Ascending aorta (tissue), 2 donors: ENCODE data around the gene KLF11. TPM values are rescaled to one million over a fixed set of nuclear protein-coding genes. Genes with fewer than 3 reads are reported as not detected.
A peak's percentile ranks its signal among the peaks of the same experiment; 100 is the strongest.

Experiments
- DNase-seq, 2 donors: peaks; one replicate each; pipeline ENCODE4 v3.0.0-alpha.2; 2019; ENCODE audit warnings: low spot score in 2 of 2
- H3K27ac ChIP-seq, 2 donors: fragments of 200-600 bp; sonication (generic); one replicate each; pipeline ENCODE4 v1.5.1; 2016 to 2017; ENCODE audit warnings: mild to moderate bottlenecking in 1 of 2
- H3K27me3 ChIP-seq: fragments of 200-600 bp; sonication (generic); one replicate; pipeline ENCODE4 v1.5.1; 2017
- H3K36me3 ChIP-seq, 2 donors: fragments of 200-600 bp; sonication (generic); one replicate each; pipeline ENCODE4 v1.5.1; 2016
- H3K4me1 ChIP-seq, 2 donors: fragments of 200-600 bp; sonication (generic); one replicate each; pipeline ENCODE4 v1.5.1; 2016 to 2017; ENCODE audit warnings: mild to moderate bottlenecking in 1 of 2
- H3K4me3 ChIP-seq, 2 donors: fragments of 200-600 bp; sonication (generic); one replicate each; pipeline ENCODE4 v1.5.1; 2016 to 2017; ENCODE audit warnings: mild to moderate bottlenecking in 1 of 2
- H3K9me3 ChIP-seq, 2 donors: fragments of 200-600 bp; sonication (generic); one replicate each; pipeline ENCODE4 v1.5.1; 2016
- intact Hi-C: fragments of 100-400 bp; cut with DNase I; formaldehyde crosslinking; loops from one replicate; pipeline ENCODE4 v1.15.1; 2023
- total RNA-seq: library from RNA; depleted of rRNA; stranded (reverse); fragments of >200 nt; gene quantifications from one replicate; pipeline ENCODE4 v1.1.0, GENCODE V29; 2016
- TF ChIP-seq, protein P1 (sequence below), 3 experiments: fragments of 200-600 bp in 2 of 3; fragments of 450-650 bp in 1 of 3; sonication (generic) in 2 of 3; IDR thresholded peaks; one replicate each; pipeline ENCODE4 v1.5.1; 2016 to 2019; ENCODE audit warnings: antibody characterized with exemption in 3 of 3, mild to moderate bottlenecking in 1 of 3, moderate library complexity in 1 of 3

Gene KLF11
- total RNA-seq, 1 donor from 2014 or later: 37.6 TPM

DNA sequence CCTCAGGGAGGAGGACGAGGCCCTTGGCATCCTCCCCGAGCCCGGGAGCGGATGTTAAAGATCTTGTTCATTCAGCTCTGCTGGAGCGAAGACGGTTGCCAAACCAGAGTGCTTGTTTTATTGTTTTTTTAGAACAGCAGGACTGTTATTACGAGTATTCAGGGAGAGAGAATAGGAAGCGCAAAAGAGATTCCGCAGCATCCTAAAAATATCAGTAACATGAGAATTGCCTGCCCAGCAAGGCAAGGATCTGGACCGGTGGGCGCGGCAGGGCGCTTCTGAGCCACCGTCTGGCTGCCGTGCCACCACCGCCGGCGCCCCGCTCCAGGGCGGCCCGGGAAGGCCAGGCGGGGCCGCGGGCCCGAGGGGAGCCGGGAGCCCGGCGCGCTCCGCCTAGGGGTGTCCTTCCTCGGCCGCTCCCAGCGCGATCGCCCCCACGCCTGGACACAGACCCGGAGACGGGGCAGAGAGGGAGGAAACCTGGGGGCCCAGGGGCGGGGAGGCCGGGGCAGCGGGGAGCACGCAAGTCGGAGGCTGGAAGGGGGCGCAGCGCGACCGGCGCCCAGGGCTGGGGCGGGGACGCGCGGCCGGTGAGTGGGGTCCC is 36.0 kb downstream of the KLF11 start:
- TF ChIP-seq, protein P1, sequence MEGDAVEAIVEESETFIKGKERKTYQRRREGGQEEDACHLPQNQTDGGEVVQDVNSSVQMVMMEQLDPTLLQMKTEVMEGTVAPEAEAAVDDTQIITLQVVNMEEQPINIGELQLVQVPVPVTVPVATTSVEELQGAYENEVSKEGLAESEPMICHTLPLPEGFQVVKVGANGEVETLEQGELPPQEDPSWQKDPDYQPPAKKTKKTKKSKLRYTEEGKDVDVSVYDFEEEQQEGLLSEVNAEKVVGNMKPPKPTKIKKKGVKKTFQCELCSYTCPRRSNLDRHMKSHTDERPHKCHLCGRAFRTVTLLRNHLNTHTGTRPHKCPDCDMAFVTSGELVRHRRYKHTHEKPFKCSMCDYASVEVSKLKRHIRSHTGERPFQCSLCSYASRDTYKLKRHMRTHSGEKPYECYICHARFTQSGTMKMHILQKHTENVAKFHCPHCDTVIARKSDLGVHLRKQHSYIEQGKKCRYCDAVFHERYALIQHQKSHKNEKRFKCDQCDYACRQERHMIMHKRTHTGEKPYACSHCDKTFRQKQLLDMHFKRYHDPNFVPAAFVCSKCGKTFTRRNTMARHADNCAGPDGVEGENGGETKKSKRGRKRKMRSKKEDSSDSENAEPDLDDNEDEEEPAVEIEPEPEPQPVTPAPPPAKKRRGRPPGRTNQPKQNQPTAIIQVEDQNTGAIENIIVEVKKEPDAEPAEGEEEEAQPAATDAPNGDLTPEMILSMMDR (IDR thresholded peaks at IDR 0.05): no peak
- no peak for DNase-seq
- Histone ChIP-seq H3K9me3 (no peaks in the 10 kb centered on the region), H3K4me1 (peaks cover 0 to 10% of the 10 kb centered on the region in 2 donors), H3K4me3 (peak overlapping the region; percentile 84 to 95), H3K27me3 (no peaks in the 10 kb centered on the region), H3K27ac (peak overlapping the region; percentile 85 to 98), H3K36me3 (no peaks in the 10 kb centered on the region)
- intact Hi-C loops: no loop called here

GRCh38 chr2:10079870-10080535 is 36.7 kb downstream of the KLF11 start, which contains the start of gene CYS1:
Gene CYS1 (minus strand): TSS chr2:10080411. CDS start chr2:10080223, 188 bp downstream.
- Histone ChIP-seq H3K27ac (peak within 1 kb of the TSS; percentile 85 to 98), H3K9me3 (no peaks in the 10 kb centered on the region), H3K36me3 (no peaks in the 10 kb centered on the region), H3K4me3 (peak within 1 kb of the TSS; percentile 84 to 95), H3K27me3 (no peaks in the 10 kb centered on the region), H3K4me1 (peaks cover 0 to 10% of the 10 kb centered on the region in 2 donors)
- TF ChIP-seq, protein P1 (IDR thresholded peaks at IDR 0.05): peak in 1 of 3 experiments; percentile 57
- DNase-seq: no peak
- intact Hi-C loops: loop anchor here (1.0 to 10.0 kb wide), 5 partner anchors 38 to 367 kb away; partner anchors contain the start of genes KLF11, ODC1 and TAF1B

GRCh38 chr2:10080536-10081304 is 37.4 kb downstream of the KLF11 start:
- Histone ChIP-seq H3K4me3 (peak overlapping the region; percentile 84 to 95), H3K36me3 (no peaks in the 10 kb centered on the region), H3K9me3 (no peaks in the 10 kb centered on the region), H3K4me1 (peaks cover 0 to 10% of the 10 kb centered on the region in 2 donors), H3K27ac (peak overlapping the region; percentile 82 to 98), H3K27me3 (no peaks in the 10 kb centered on the region)
- no peak for DNase-seq
- TF ChIP-seq, protein P1 (IDR thresholded peaks at IDR 0.05): no peak
- intact Hi-C loops: loop anchor here (1.0 to 10.0 kb wide), 5 partner anchors 38 to 367 kb away; partner anchors contain the start of genes KLF11, ODC1 and TAF1B

GRCh38 chr2:10083046-10083445 is 39.7 kb downstream of the KLF11 start:
- peak overlapping the region; percentile 37 to 60 for H3K27ac ChIP-seq
- H3K4me1 ChIP-seq: peaks cover 0 to 10% of the 10 kb centered on the region in 2 donors
- no peaks in the 10 kb centered on the region for H3K9me3 ChIP-seq
- peak in 1 of 2 donors; percentile 80 for DNase-seq
- intact Hi-C loops: loop anchor here (5.0 to 10.0 kb wide), 3 partner anchors 41 to 364 kb away; partner anchors contain the start of genes KLF11, ODC1 and TAF1B
- H3K27me3 ChIP-seq: no peaks in the 10 kb centered on the region
- peak overlapping the region in 1 of 2 donors; percentile 26 for H3K4me3 ChIP-seq
- no peaks in the 10 kb centered on the region for H3K36me3 ChIP-seq
- TF ChIP-seq, protein P1 (IDR thresholded peaks at IDR 0.05): no peak

DNA sequence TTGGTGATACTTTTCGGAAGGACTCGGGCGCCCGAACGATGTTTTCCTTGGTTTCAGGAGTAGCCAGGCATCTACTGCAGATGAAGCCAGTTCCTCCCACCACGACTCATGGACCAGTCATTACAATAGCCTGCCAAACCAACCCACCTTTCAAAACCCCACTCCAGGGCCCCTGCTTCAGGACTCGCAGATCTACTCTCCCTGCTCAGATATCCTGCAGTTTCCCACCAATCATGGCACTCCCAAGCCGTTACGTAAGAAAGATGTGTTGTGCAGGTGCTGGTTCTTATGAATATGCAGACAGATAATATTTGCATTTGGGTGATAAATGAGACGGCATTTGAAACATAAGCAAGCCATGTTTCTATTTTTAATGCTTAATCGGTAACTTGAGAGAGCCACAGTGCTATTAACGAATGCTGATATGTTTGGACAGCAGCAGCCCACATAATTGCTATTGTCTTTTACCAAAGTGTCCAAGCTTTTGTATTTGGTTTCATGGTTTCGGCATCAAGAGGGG is 40.4 kb downstream of the KLF11 start:
- Histone ChIP-seq H3K36me3 (no peaks in the 10 kb centered on the region), H3K9me3 (no peaks in the 10 kb centered on the region), H3K27me3 (no peaks in the 10 kb centered on the region), H3K4me3 (peak overlapping the region in 1 of 2 donors; percentile 26), H3K4me1 (peaks cover 0 to 10% of the 10 kb centered on the region in 2 donors), H3K27ac (peak overlapping the region; percentile 37 to 60)
- TF ChIP-seq, protein P1 (IDR thresholded peaks at IDR 0.05): no peak
- intact Hi-C loops: loop anchor here (5.0 to 10.0 kb wide), 3 partner anchors 41 to 364 kb away; partner anchors contain the start of genes KLF11, ODC1 and TAF1B
- DNase-seq: no peak
